ENCODE data around the gene HUWE1.
A peak's percentile ranks its signal among the peaks of the same experiment; 100 is the strongest.

Gene HUWE1

GRCh38 chrX:53682885-53683555 lies 3.5 kb downstream of the HUWE1 start:
- CTCF ChIA-PET, result no interaction called here
- TF ChIP-seq CTCF (IDR thresholded peaks at IDR 0.05; ENCODE audit: insufficient read depth, low read length, missing control alignments), result no peak
- H3K4me3 ChIP-seq (ENCODE audit: low read depth, low read length), result peak overlapping the region; percentile 74
- POLR2A ChIA-PET, result interaction anchor here (1.2 kb wide), 1 partner anchor 47 kb away, joined by 6 read pairs; no protein-coding TSS in a partner anchor
- no peak for DNase-seq (ENCODE audit: low read depth, low spot score)

GRCh38 chrX:53681661-53682060 lies 4.9 kb downstream of the HUWE1 start:
- no peak for DNase-seq (ENCODE audit: low read depth, low spot score)
- CTCF ChIA-PET, result no interaction called here
- no peak for TF ChIP-seq CTCF (IDR thresholded peaks at IDR 0.05; ENCODE audit: insufficient read depth, low read length, missing control alignments)
- POLR2A ChIA-PET, result no interaction called here
- H3K4me3 ChIP-seq (ENCODE audit: low read depth, low read length), result no peak overlapping the region

- no peak for DNase-seq (ENCODE audit: low read depth, low spot score)
- ChIA-PET POLR2A (no interaction called here), CTCF (no interaction called here)
- H3K4me3 ChIP-seq (ENCODE audit: low read depth, low read length), result no peak overlapping the region
- TF ChIP-seq CTCF (IDR thresholded peaks at IDR 0.05; ENCODE audit: insufficient read depth, low read length, missing control alignments), result no peak
These were observed 7.9 kb downstream of the HUWE1 start for GRCh38 chrX:53678667-53679066.

GRCh38 chrX:53677286-53677685 lies 9.2 kb downstream of the HUWE1 start:
- POLR2A ChIA-PET, result no interaction called here
- H3K4me3 ChIP-seq (ENCODE audit: low read depth, low read length), result no peak overlapping the region
- no peak for TF ChIP-seq CTCF (IDR thresholded peaks at IDR 0.05; ENCODE audit: insufficient read depth, low read length, missing control alignments)
- CTCF ChIA-PET, result no interaction called here
- no peak for DNase-seq (ENCODE audit: low read depth, low spot score)

GRCh38 chrX:53674581-53674980 lies 11.9 kb downstream of the HUWE1 start:
- H3K4me3 ChIP-seq (ENCODE audit: low read depth, low read length), result no peak overlapping the region
- CTCF ChIA-PET, result no interaction called here
- DNase-seq (ENCODE audit: low read depth, low spot score), result no peak
- no peak for TF ChIP-seq CTCF (IDR thresholded peaks at IDR 0.05; ENCODE audit: insufficient read depth, low read length, missing control alignments)
- POLR2A ChIA-PET, result no interaction called here

GRCh38 chrX:53669258-53669657 lies 17.3 kb downstream of the HUWE1 start:
- ChIA-PET CTCF (no interaction called here), POLR2A (no interaction called here)
- TF ChIP-seq CTCF (IDR thresholded peaks at IDR 0.05; ENCODE audit: insufficient read depth, low read length, missing control alignments), result no peak
- DNase-seq (ENCODE audit: low read depth, low spot score), result no peak
- H3K4me3 ChIP-seq (ENCODE audit: low read depth, low read length), result no peak overlapping the region

All from AG04449 (cell line).